ENCODE data around the gene PRSS22.

DNA sequence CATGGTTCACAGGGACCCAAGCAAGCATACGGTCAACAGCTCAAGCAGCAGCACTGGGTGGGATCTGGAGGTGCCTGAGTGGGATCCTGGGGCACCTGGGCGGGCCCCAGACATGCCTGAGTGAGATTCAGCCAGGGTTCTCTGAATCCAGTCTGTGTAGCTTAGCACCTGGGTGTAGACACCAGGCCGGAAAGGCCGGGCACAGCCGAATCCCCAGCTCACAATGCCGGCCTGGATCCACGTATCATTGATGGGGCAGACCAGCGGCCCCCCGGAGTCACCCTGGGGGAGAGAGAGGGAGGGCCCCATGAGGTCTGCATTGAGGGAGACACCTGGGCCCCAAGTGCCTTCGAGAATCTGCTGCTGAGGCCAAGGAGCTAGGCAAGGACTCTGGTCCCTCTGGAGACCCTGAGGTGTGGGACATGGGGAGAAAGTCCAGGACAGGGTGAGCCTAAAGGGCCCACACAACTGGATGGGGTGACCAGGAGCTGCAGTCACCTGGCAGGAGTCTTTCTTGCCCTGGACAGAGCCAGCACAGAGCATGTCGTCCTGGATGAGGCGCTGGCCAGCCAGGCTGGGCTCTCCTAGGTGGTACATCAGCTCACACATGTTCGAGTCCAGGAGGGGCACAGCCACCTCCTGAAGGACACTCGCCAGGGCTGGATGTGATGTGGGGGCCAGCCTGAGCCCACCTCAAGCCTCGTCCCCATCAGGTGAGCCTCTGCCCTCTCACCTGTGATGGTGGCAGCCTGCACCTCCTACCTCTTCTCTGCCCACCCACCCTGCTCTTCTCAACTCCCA is 18.1 kb downstream of the PRSS22 start:
- TF ChIP-seq, protein P1, sequence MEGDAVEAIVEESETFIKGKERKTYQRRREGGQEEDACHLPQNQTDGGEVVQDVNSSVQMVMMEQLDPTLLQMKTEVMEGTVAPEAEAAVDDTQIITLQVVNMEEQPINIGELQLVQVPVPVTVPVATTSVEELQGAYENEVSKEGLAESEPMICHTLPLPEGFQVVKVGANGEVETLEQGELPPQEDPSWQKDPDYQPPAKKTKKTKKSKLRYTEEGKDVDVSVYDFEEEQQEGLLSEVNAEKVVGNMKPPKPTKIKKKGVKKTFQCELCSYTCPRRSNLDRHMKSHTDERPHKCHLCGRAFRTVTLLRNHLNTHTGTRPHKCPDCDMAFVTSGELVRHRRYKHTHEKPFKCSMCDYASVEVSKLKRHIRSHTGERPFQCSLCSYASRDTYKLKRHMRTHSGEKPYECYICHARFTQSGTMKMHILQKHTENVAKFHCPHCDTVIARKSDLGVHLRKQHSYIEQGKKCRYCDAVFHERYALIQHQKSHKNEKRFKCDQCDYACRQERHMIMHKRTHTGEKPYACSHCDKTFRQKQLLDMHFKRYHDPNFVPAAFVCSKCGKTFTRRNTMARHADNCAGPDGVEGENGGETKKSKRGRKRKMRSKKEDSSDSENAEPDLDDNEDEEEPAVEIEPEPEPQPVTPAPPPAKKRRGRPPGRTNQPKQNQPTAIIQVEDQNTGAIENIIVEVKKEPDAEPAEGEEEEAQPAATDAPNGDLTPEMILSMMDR (IDR thresholded peaks at IDR 0.05), result no peak
- TF ChIP-seq POLR2AphosphoS5 (IDR thresholded peaks at IDR 0.05), result no peak
- TF ChIP-seq POLR2A (IDR thresholded peaks at IDR 0.05), result no peak

All from prostate gland (tissue), 2 donors.